Kidney (tissue), 14 donors: ENCODE data around the gene RASGEF1C. TPM values are rescaled to one million over a fixed set of nuclear protein-coding genes. Genes with fewer than 3 reads are reported as not detected.

Experiments used
- DNase-seq, 5 donors: peaks; one replicate each; pipeline ENCODE4 v3.0.0-alpha.2; 2013 to 2020
- FAIRE-seq: peaks from 2 replicates; lab custom pipeline; 2012; peaks lifted over from hg19 to GRCh38; lab: Jason Lieb, UNC
- H3K27ac ChIP-seq, 2 donors: one replicate each; pipeline ENCODE4 v1.7.0; 2013; ENCODE audit warnings: low read depth in 2 of 2, low read length in 2 of 2, inconsistent platforms in 1 of 2
- H3K27me3 ChIP-seq: one replicate; pipeline ENCODE4 v1.7.1; 2013; ENCODE audit warnings: low read length, inconsistent platforms; ENCODE audit not compliant: control insufficient read depth, insufficient read depth
- H3K36me3 ChIP-seq, 3 donors: one replicate each; pipeline versions ENCODE4 v1.7.0 to v1.7.1; 2013; ENCODE audit warnings: low read length in 3 of 3, control low read depth in 1 of 3, inconsistent platforms in 1 of 3; ENCODE audit not compliant: insufficient read depth in 3 of 3, control insufficient read depth in 2 of 3
- H3K4me1 ChIP-seq, 3 donors: one replicate each; pipeline versions ENCODE4 v1.7.0 to v1.7.1; 2013; ENCODE audit warnings: low read length in 3 of 3, inconsistent platforms in 1 of 3, low read depth in 1 of 3; ENCODE audit not compliant: control insufficient read depth in 2 of 3, insufficient read depth in 2 of 3
- H3K4me3 ChIP-seq, 3 donors: one replicate each; pipeline versions ENCODE4 v1.7.0 to v1.8.1; 2013; ENCODE audit warnings: low read length in 3 of 3, control low read depth in 1 of 3, inconsistent platforms in 1 of 3
- H3K9ac ChIP-seq, 3 donors: one replicate each; pipeline versions ENCODE4 v1.7.0 to v1.7.1; 2013; ENCODE audit warnings: low read length in 3 of 3, control low read depth in 1 of 3, inconsistent platforms in 1 of 3
- H3K9me3 ChIP-seq, 3 donors: one replicate each; pipeline versions ENCODE4 v1.7.0 to v1.7.1; 2013; ENCODE audit warnings: low read length in 3 of 3, control low read depth in 1 of 3, inconsistent platforms in 1 of 3; ENCODE audit not compliant: control insufficient read depth in 2 of 3, insufficient read depth in 1 of 3
- CTCF ChIP-seq: IDR thresholded peaks from 3 replicates; pipeline ENCODE4 v1.5.1; 2012; ENCODE audit warnings: mild to moderate bottlenecking, moderate library complexity, borderline replicate concordance; ENCODE audit not compliant: insufficient read depth; ENCODE audit errors: extremely low read depth
- intact Hi-C: fragments of 100-400 bp; cut with DNase I; formaldehyde crosslinking; loops from one replicate; pipeline ENCODE4 v1.11.1; 2022
- polyA plus RNA-seq: library from polyadenylated mRNA; stranded (reverse); fragments of 350-450 nt; fragmentation: Illumina TruSeq; extraction: RNeasy Lipid Tissue Mini Kit (QIAGEN cat#74804); gene quantifications from one replicate; pipeline ENCODE4 v1.2.3, GENCODE V29; 2014; ENCODE audit warnings: low read depth, low replicate concordance; ENCODE audit not compliant: insufficient read depth
- total RNA-seq: library from RNA; stranded (reverse); fragmentation: NEBNext Ultra II Directional; extraction: Animal tissue kit (Norgen Biotek cat#: 25700); gene quantifications from one replicate; pipeline ENCODE4 v1.2.1, GENCODE V29; 2021
- donor health status: control.
- donor health status: control.
- donor health status: control.
- donor health status: control.
- donor health status: control.
- donor health status: DM: yes; HTN: yes; CAD: no.
- donor health status: Normal renal cell carcinoma (clear cell type).

The RASGEF1C gene
- total and polyA plus RNA-seq, 2 donors from 2014 or later: 0.15 to 0.16 TPM

DNA sequence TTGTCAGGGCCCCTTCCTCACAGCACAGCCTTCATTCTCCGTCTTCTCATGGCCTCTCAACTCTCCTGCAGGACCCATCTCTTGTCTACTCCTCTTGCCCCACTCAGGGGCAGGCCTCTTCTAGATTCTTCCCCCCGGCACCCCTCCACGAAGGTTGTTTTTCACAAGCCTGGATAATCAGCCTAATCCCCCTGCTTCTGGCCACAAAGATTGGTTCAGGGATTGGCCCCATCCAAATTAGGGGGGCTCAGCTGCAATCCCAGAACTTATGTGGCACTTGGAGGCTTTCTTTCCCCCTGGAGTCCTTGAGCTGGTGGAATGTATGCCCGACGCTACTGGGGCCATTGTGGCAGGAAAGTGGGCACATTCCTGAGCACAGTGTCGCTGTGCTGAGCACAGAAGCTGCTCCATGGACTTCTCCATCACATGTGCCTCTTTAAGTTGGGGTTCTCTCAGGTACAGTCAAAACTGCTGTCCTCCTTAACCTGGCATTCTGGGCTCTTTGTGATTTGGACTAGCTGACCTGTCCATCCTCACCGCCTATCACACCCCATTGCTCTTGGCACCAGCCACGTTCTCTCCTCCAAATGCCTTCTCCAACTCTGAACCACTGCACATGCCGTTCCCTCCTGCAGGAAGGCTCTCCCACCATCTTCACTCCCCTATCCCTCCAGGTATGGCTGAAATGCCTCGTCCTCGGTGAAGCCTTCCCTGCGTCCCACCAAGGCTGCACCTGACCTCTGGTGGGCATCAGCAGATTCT, 70.6 kb downstream of the RASGEF1C start:
- H3K9me3 ChIP-seq: no peaks in the 10 kb centered on the region
- no peak overlapping the region for H3K27ac ChIP-seq
- DNase-seq (peak in 1 of 5 donors; percentile 0), FAIRE-seq (no peak)
- no peak overlapping the region for H3K4me3 ChIP-seq
- TF ChIP-seq CTCF: no peak
- no peaks in the 10 kb centered on the region for H3K27me3 ChIP-seq
- no peak overlapping the region for H3K9ac ChIP-seq
- no peaks in the 10 kb centered on the region for H3K4me1 ChIP-seq
- no peaks in the 10 kb centered on the region for H3K36me3 ChIP-seq
- intact Hi-C loops: no loop called here

DNA sequence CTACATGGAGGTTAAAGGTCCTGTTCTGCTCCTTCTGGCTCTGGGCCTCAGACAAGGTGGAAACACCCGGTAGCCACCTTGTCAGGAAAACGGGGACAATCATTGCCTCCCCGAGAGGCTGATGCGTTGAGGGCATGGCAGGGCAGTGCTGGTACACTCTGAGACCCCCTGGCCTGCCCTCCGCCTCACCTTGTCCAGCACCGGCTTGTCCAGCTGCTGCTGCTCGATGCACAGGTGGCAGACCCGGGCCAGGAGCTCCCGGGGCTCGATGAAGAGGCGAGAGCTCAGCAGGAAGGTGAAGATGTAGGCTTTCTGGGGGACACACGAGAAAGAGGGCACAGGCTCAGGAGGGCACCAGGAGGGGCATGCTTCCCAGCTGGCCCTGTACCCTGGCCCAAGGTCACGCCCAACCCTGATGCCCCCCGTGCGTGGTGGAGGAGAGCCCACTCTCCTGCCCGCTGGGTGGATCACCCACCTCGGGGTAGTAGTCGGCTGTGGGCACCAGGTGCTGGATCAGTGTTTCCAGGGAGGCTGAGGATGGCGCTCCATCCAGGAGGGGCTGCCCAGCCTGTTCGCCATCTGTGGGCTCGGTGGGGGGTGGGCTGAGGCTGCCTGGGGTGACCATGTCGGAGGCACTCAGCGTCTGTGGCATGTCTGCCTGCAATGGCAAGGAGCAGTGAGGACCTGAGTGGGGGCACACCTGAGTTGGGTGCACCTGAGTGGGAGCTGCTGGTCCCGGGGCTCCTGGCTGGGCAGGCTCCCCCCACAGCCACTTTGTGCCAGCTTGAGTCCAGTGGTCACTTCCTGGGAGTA, 71.4 kb downstream of the RASGEF1C start:
- FAIRE-seq: no peak

GRCh38 chr5:180136630-180137381, 72.2 kb downstream of the RASGEF1C start:
- Histone ChIP-seq H3K9ac (no peak overlapping the region), H3K27ac (no peak overlapping the region), H3K4me1 (no peaks in the 10 kb centered on the region), H3K36me3 (no peaks in the 10 kb centered on the region), H3K4me3 (no peak overlapping the region), H3K27me3 (no peaks in the 10 kb centered on the region), H3K9me3 (no peaks in the 10 kb centered on the region)
- DNase-seq: peak in 1 of 5 donors; percentile 64
- FAIRE-seq: no peak
- no peak for TF ChIP-seq CTCF
- intact Hi-C loops: no loop called here

More for the DNA sequence above, 71.4 kb downstream of the RASGEF1C start:
- TF ChIP-seq CTCF: no peak
- H3K36me3 ChIP-seq: no peaks in the 10 kb centered on the region
- no peaks in the 10 kb centered on the region for H3K4me1 ChIP-seq
- H3K9ac ChIP-seq: no peak overlapping the region
- intact Hi-C loops: no loop called here
- H3K27me3 ChIP-seq: no peaks in the 10 kb centered on the region
- H3K9me3 ChIP-seq: no peaks in the 10 kb centered on the region
- H3K27ac ChIP-seq: no peak overlapping the region
- H3K4me3 ChIP-seq: no peak overlapping the region
- DNase-seq: peak in 1 of 5 donors; percentile 65
